GM04504 (cell line): ENCODE data around the gene CACNG4.

ENCODE experiments used
- DNase-seq: peaks from one replicate; pipeline ENCODE4 v3.0.0-alpha.2; 2012; ENCODE audit warnings: low read depth

The CACNG4 gene

DNA sequence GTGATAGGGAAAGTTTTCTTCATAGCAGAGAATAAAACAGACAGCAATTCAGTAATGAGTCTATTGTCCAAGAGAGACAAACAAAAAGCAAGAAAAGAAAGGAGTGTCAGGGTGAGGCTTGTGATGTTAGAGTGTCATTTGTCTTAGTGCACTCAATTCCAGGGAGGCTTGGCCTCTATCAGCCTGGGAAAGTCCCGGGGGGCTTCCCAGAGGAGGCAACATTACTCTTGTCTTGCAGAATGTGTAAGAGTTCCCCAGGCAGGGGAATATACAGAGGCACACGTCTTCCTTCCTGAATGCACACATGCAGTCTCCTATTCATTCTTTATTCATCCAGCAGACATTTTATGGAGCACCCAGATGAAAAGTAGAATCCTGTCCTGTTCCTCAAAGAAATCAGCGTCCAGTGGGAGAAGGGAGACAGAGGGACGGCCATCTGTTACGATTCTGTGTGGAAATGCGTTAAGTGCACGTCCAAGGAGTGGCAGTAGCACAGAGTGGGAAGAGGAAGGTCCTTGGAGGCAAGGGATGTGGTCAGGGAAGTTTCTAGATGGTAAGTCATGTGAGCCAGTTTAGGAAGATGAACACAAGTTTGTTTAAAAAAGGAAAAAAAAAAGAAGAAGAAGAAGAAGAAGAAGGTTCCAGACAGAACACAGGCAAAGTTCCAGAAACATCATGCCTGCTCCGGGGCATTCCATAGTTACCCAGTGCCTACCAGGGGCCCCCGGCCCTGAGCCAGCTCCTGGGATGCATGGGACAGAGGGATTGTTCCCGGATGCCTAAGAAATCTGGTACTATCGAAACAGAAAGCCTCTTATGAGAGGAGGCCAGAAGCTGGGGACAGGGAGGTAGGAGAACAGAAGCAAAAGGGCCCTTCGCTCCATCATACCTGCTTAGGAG, 21.1 kb downstream of the CACNG4 start:
- no peak for DNase-seq

- DNase-seq: no peak
Measured at GRCh38 chr17:66986659-66987058, 22.2 kb downstream of the CACNG4 start.

- no peak for DNase-seq
Measured at GRCh38 chr17:66987059-66987616, 22.6 kb downstream of the CACNG4 start.

DNA sequence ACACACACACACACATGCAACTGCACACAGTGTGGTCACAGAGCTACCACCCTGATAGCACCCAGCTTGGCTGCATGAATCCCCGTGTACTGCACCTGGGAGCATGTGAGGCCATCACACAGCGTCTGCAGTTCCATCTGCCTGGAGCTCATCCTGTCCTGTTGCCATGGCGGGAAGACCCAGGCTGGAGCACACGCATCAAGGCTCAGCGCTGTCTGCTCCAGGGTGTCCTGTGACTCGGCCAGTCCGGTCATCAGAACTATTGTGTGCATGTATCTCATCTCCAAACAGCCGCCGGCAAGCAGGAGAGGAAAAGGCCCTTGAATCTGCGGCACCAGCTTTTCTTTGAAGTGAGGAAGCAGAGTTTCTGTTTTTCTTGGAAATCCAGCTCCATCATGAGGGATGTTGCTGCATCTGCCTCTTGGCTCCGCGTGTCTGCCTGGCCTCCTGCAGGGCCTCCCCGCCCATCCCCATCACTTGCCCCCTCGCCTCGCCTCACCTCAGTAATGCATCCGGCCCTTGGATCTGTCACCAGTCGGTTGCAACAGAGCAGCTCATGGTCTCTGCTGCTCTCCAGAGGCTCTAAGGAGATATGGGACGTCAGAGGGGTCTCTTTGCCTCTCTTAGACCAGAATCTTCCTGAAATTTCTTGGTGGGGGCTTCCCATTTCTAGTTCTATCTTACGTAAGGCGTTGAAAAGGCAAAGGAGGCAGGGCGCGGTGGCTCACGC, 23.7 kb downstream of the CACNG4 start:
- DNase-seq: no peak

GRCh38 chr17:66989076-66989475, 24.6 kb downstream of the CACNG4 start:
- no peak for DNase-seq

- DNase-seq: no peak
Measured at GRCh38 chr17:66989579-66989978, 25.1 kb downstream of the CACNG4 start.

- no peak for DNase-seq
Measured at GRCh38 chr17:66990047-66990446, 25.5 kb downstream of the CACNG4 start.

DNA sequence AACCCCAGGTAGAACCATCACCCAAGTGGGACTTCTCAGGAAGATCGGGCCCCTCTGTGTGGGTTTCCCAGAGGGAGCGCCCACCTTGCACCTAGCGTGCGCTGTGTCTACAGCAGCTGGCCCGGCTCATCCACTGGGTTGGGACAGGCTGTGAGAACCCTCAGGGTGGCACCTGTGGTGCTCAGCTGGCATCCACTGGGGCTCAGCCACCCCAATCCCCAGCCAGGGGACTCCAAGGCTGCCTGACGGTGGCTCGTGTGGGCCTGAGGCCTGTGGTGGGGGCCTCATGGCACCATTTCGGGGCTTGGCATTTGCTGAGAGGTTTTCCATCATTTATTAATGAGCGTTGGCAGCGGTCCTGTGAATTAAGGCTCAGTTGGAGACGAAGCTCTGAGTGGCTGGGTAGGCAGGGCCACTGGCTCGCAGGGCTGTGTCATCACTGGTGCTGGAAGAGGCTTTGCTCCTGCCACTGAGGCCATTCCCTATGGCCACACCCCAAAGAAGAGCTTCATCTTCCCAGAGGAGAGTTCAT, 28.5 kb downstream of the CACNG4 start:
- no peak for DNase-seq

DNA sequence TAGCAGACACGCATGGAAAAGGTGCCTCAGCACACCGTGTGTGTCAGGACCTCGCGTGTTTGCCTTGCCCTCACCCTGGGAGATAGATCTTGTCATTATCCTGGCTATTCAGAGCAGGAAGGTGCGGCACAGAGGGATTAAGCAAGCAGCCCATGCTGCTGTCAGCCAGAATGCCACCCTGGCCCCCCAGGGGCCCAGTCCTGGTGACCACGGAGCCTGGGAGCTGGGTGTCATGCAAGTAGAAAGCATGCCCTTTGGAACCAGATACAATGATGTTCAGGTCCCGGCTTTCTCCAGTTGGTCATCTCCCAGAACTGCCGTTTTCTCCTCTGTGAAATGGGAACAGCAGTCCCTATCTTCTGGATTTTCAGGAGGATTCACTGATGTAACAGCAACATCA, 29.9 kb downstream of the CACNG4 start:
- no peak for DNase-seq

DNA sequence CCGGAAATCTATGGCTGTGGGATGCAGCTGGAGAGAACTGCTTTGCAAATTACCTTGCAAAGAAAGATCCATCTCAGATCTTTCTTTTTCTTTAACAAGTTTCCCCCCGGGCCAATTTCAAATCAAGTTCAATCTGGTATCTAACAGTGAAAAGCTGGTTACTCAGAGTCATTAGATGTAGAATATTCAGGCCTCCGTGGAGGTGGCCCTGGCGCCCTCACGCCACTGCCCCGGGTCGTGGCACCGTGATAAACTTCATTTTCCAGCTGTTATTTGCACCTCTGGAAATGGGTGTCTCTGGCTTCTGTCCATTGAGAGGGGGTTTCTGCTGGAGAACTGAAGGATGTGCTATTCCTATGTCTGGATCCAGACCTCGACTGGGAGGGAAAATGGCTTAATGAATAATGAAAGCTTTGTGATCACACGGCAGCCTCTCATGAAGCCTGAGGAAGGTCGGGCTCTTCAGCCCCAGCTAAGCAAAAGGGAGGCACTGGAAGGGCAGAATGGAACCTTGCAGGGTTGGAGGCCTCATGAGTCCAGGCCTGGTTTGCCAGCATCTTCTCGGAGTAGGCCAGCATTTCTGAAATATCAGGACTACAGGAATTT, 30.5 kb downstream of the CACNG4 start:
- DNase-seq: no peak

DNA sequence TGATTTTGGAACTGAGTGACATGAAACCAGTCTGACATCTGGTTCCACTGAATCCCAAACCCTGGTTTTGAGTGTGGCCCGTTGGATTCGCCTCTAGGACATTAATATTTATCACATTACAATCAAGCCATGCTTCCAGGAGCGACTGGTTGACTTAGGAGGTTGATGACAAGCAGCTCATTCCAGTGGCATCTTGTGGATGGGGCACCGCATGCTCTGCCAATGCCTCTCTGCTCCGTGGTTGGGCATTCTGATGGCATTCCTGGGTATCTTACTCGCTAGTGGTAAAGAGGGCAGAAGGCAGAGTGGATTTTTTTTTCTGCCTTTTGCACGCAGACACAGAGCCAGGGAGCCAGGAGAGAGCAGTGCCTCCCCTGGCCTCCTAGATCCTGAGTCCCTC, 31.4 kb downstream of the CACNG4 start:
- DNase-seq: no peak

DNA sequence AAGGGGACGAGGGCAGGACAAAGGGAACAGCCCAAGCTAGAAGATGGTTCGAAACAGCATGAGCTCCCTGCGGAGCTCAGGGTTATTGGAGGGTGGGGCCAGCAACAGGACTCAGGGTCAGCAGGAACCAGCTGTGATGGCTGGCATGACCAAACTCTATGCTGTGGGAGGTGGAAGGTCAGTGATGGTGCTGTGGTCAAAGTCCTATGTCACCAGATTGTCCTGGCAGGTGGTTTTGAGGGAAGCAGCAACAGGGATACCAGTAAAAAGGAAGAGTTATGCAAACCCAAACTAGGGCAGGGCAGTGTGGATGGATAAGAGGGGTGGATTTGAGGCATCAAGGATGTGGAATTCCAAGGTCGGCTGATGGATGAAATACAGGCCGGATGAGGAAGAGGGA, 32.4 kb downstream of the CACNG4 start:
- no peak for DNase-seq

- no peak for DNase-seq
Measured at GRCh38 chr17:67003231-67003630, 38.7 kb downstream of the CACNG4 start.

DNA sequence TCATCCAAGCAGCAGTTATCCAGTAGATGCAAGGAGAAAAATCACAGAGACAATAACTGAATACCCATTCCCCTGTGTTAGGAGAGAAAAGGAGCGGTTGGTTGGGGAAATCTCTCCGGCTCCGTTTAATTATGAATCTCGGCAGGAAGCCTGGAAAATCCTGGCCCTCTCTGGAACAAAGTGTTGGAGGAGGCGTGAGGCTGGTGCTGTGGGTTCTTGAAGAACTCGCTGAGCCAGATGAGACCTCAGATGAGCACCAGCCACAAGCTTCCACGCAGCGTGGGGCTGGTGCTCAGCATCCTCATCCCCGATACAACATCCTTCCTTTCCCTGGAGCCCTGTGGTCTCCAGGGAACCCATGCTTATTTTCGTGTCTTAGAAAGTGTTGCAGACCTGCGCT, 39.7 kb downstream of the CACNG4 start:
- DNase-seq: no peak

- no peak for DNase-seq
Measured at GRCh38 chr17:67007266-67007665, 42.8 kb downstream of the CACNG4 start.

DNA sequence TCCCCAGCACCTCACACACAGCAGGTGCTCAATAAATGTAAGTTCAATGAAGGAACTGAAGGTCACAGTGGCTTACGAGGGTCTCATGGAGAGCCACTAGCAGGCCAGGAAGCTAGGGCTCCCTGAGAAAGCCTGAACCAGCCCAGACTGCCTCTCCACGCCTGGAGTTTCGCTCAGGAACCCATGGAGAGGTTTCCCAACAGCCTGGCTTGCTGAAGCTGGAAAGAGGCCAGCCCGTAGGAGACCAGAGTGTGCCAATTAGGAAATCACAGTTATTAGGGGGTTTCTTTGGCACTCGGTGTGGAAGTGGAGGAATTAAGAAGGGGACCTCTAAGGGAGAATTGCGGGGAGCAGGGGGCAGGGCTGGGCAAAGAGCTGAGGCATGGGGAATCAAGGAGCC, 43.6 kb downstream of the CACNG4 start:
- no peak for DNase-seq

- DNase-seq: no peak
Measured at GRCh38 chr17:67011527-67012175, 47.1 kb downstream of the CACNG4 start.

GRCh38 chr17:67013891-67014290, 49.4 kb downstream of the CACNG4 start:
- DNase-seq: no peak

GRCh38 chr17:67015001-67015400, 50.5 kb downstream of the CACNG4 start:
- DNase-seq: no peak

- no peak for DNase-seq
Measured at GRCh38 chr17:67016039-67016762, 51.7 kb downstream of the CACNG4 start.

- DNase-seq: no peak
Measured at GRCh38 chr17:67017910-67018309, 53.4 kb downstream of the CACNG4 start.
